ENCODE data around the gene WSCD1.

Gene WSCD1

DNA sequence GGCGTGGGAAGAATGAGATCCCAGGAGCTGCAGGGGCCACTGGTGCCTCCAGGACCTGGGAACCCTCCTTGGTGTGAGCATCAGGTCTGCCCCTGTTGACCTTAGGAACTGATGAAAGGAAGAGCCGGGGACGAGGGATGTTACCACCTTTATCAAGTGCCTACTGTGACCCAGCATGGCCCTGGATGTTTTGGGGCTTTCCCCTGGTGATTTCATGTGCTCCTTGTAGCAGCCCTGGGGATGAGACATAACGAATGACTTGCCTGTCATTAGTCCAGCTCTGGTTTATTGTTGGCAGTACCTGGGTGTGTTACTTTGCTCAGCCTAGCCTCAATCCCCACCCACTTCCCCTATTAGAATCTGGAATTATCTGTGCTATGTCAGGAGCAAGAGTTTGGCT lies 39.9 kb downstream of the WSCD1 start:
- no peak for DNase-seq

DNA sequence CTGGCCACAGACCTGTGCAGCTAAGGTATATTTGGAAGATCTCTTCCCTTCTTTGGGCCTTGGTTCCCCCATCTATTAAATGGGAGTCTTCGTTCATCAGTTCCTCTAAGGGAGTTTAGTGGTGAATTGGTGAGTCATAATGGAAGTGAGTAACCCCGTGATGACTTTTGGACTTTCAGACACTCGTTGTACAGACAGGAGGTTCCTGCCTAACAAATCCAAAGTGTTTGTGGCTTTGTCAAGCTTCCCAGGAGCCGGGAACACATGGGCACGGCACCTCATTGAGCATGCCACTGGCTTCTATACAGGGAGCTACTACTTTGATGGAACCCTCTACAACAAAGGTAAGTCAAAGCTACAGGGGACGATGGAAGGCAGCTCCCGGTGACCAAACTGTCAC lies 40.4 kb downstream of the WSCD1 start:
- DNase-seq, result no peak

DNA sequence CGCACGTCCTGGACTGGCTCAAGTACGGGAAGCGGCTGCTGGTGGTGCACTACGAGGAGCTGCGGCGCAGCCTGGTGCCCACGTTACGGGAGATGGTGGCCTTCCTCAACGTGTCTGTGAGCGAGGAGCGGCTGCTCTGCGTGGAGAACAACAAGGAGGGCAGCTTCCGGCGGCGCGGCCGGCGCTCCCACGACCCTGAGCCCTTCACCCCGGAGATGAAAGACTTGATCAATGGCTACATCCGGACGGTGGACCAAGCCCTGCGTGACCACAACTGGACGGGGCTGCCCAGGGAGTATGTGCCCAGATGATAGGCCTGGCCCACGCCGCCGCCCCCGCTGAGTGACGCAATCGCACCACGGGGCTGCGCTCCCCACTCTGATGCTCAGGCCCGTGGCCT lies 50.2 kb downstream of the WSCD1 start:
- no peak for DNase-seq

DNA sequence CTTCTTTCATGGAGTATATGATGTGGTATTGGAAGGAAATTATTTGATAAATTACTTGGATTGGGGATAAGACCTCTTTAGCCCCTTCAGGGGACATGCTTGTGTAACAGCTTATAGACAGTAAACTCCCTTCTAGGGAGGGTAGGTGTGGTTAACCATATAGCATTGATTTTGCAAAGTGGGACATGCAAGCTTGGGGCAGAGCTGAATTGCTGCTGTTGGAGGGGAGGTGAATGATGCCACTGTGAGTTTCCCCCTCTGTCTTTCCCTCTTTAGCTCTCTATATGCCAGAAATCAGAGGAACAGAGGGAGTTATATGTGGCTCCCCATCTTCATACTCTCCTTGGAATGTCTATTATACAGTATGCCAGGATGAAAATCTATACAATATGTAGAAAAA lies 54.7 kb downstream of the WSCD1 start:
- DNase-seq, result no peak

DNA sequence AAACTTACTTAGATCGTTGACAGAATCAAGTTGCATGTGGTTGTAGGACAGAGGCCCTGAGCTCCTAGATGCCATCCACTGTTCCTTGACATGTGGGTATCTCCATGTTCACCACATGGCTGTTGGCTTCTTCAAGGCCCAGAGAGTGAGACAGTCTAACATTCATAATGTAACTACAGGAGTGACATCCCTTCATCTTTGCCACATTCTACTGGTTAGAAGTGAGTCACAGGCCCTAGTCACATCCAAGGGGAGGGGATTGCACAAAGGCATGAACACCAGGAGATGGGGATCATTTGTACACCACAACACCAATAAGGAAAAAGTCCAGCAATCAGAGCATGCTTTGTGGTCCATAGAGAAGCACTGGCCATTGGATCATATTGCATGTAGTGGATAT lies 56.6 kb downstream of the WSCD1 start:
- no peak for DNase-seq

DNA sequence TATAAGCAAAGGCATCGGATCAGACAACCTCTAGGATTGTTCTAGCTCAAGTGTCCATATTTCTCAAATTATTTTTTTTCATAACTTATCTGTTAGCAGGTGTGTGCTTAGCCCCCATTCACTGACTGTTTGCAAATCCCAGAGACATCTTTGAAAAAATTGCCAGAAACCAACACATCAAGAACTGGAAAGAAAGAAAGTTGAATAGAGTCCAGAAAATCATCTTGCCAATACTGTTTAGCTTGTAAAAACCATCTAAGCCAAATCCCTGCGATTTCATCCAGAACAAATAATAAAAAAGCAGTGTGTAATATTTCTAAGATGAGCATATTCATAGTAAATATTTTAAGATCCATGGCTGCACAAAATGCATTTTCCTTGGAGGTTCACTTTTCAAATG lies 64.5 kb downstream of the WSCD1 start:
- no peak for DNase-seq

DNA sequence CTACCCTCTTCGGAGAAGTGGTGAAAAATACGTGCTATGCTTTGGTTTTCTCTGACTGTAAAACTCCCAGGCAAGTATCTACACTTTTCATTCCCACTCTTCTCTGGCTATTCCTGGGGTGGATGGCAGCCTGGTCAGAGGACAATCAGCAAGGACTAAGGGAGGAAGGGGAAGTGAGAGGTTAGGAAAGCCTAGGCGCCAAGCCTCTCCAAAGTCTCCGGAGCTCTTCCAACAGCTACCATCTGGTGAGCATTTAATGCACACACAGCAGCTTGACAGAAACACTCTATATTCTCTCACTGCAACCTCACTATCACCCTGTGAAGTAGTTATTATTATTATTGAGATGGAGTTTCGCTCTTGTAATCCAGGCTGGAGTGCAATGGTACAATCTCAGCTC lies 65.1 kb downstream of the WSCD1 start:
- no peak for DNase-seq

DNA sequence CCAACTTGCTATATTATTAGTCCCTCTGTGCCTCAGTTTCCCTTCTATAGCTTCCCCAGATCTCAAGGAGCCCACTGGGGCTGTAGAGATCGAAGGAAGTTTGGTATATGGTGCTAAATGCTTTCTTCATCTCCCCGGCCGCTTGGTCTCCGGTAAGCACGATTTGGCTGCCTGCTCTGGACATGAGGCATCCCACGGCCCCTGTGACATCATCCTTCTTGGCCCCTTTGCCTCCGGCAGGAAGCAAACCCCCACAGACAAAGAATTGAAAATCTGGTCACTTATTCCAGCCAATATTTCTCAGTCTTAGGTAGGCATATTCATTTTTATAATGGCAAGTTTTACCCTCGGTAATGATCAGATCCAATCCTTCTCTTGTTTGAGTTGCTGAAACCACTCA lies 65.8 kb downstream of the WSCD1 start:
- no peak for DNase-seq

DNA sequence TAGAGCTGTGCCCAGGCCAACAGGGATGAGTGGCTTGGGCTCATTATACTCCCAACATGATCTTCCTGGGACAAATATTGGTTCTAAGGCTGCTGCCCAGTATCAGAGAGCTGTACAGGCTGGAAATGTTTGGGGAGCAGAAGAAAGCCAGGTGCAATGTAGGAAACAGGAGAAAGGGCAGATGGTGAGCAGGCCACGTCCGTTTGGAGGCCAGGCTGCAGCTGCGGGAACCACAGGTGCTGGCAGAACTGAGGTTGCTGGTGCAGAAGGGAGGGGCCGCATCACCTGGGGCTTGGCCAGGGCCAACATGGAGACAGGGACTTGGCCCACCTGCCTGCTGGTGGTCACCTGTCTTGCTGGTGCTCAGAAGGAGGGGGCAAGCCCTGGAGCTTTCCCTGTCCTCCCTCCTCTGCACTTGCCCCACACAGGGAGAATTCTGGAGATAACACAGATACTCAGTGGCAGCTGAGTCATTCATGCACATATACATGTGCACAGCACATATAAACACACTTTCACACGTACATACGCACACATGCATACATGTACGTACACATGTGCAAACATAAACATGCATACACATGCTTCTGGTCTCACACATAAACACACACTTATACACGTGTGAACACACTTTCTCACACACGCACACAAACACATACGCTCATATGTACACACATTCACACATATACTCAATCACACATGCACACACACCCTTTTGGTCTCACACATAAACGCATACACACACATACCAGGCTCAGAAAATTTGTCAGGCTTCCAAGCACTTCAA lies 67.7 kb downstream of the WSCD1 start:
- no peak for DNase-seq

DNA sequence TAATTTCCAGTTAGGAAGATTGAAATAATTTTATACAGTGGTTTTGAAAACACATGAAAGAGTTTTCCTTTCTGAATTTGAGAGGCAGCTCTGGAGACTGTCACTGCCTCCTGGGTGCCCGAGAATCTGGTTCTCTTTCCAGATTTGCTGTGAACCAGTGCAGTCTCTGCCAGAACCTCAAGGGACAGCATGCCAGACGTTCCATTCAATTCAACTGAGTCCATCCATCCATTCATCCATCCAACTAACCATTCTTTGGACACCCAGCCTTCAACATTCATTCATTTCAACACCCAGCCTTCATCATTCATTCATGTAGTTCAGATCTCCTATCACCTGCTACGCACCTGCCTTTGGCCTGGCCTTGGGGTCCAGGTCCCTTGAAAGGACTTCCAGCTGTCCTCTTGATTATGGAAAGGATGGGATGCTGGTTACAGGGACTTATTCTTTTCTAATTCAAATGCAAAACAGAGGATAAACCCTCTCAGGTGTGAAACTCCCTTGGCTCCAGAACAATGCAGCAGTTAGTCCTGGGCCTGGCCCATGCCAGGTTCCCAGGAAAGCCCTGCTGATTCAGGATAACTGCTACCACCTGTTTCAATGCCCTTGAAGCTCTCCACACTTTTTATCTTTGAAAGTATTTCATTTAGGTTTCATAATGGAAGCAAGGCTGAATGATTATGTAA lies 68.7 kb downstream of the WSCD1 start:
- no peak for DNase-seq

DNA sequence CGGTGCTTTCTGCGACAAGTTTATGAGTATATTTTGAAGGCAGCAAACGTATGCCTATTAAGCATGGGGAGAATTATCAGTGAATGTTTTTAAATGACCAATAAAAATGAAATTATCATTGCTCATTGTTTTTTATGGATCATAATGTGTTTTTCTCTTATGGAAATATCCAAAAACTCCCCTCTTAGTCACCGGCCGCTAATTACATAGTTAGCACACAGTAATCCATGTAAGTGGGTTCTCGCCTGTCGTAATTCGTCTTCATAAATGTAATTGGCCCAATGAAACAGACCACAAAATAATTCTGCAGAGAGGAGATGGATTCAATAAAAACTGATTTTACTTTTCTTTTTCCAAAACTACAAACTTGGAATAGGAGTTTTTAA lies 69.3 kb downstream of the WSCD1 start:
- DNase-seq, result no peak

DNA sequence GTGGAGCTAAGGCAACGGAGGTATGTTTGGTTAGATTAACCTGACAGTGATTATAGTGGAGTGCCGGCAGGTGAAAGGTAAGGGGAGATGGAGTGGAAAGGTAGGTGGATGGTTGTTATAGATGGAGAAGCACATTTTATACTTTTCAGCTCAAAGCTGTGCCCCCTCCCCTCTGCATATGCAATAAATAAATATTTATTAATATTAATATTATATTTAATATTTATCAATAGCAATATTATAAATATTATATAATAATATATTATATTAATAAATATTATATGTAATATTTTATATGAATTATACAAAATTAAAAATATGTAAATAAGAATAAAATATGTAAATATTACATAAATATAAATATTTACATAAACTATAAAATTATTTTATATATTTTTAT lies 70.0 kb downstream of the WSCD1 start:
- no peak for DNase-seq

DNA sequence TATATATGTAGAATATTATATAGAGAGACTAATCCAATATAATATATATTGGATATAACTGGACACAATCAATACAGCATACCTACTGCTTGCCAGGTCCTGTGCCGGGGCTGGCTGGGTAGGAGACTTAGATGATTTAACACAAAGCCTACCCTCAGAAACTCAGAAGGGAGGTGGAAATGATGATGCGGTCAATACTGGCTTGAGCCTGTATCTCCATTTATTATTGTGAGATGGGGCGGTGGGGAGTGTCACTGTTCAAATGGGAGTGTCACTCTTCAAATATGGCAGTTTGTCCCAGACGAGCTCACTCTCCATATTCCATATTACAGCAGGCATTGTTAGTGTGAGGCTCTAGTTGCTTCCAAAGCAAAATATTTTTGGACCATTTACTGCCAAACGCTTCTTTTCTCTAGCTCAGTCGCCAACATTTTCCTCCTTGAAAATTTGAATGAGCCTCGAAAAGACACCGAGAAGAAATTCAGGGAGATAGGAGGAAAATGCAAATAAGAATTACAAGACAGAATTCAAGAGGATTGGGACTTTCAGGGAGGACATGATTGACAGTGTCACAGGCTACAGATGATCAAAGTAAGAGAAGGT lies 70.7 kb downstream of the WSCD1 start:
- no peak for DNase-seq

DNA sequence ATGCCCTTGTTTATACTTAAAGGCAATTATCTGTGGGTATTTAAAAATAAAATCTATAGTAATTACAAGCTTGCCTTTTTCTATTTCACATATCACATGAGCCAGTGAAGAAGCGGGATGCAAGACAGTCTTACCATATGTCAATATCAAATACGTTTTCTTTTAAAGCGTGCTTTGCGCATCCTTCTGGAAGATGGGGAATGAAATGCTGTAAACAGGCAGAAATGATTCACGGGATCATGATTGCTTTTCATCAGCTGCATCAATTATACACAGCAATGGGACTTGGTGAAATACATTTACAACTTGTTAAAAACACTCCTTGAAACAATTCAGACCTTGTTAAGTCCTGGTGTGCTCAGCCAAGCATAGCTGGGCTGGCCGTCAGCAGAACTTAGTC lies 72.5 kb downstream of the WSCD1 start:
- no peak for DNase-seq

DNA sequence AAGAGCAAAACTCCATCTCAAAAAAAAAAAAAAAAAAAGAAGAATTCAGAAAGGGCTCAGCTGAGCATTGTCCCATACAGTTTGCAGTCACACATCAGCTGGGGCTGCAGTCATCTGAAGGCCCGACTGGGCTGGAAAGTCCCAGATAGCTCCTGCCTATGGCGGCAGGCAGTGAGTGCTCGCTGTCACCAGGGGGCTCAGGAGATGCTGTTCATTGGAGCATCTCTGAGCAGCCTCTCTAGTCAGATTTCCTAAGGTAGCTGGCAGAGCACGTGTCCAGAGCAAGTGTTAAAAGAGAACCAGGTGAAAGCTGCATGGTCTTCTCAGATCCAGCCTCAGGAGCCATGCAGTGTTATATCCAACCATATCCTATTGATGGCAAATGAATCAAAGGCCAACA lies 75.8 kb downstream of the WSCD1 start:
- DNase-seq, result no peak

DNA sequence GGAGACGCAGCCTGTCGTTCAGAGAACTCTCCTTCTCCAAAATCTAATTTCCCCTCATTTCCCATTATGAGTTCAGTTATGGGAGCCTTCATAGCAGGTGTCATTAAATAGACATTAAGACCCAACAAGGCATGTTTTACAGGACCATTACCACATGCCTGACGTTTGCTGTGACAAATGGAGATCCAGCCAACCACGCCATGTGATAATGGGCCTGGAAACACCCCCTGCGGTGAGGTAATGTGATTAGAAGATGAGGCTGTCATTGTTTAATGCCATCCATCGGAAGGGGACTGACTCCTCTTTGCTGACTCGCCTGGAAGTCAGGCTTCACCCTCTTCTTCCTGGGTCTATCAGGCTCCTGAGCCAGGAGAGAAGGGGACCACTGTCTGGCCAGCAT lies 76.9 kb downstream of the WSCD1 start:
- no peak for DNase-seq

DNA sequence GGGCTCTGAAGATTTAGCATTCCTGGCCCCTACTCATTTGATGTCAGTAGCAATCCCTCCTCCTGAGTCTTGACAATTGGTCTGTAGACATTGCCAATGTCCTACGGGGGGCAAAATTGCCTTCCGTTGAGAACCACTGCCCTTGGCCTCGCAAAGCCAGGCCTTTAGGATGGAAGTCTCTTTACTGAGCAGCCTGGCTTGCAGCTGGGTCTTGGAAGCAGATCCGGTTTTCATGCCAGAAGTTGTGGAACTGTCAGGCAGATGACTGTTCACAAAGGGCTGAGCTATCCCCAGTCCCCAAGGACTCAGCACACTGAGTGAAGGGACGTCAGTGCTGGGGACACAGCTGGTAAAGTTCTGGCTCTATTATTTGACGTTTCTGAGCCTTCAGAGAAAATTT lies 83.2 kb downstream of the WSCD1 start:
- DNase-seq, result no peak

DNA sequence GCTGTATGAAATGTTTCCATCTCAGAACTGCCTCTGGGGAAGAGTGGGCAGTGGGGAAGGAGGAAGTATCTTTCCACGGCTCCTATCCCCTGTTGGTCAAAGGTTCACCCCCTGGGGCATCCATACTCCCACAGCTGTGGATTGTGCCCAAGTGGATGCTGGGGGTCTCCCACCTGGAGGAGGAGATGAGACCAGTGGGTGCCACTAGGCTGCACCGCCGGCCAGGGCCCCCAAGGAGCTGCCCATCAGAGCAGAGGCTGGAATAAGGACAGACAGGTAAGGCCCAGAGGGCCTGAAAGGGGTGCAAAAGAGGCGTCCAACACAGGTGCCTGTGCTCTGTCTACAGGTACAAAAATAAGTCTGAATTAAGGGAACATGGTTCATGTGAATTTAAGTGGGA lies 87.5 kb downstream of the WSCD1 start:
- no peak for DNase-seq

DNA sequence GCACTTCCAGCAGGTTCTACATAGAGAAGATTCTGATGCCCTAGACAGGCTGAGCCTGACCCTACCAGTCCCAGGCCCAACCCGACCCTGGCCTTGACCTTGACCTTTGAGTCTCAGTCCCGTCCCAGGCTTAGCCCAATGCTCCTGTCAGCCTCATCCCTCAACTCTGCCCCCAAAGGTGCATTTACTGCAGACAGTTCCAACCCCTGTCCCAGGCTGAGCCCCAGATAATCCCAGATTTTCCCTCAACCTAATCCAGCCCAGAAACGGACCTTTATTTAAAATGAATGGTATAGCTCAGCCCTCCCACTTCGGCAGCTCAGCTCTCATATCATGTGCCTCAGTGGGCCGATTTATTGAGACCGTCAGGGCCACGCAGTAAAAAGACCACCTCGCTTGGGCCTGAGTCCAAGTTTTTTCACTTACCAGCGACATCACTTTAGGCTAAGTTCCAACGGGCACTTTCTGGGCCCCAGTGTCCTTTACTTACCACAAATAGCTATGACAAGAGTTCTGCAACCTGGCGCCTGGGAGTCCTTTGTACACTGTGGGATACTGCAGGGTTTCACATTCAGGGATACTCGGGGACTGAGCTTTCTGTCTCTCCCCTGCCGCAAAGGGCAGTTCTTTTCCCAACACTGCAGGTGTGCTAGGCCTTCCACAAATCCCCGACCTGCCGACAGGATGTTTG lies 89.5 kb downstream of the WSCD1 start:
- no peak for DNase-seq

DNA sequence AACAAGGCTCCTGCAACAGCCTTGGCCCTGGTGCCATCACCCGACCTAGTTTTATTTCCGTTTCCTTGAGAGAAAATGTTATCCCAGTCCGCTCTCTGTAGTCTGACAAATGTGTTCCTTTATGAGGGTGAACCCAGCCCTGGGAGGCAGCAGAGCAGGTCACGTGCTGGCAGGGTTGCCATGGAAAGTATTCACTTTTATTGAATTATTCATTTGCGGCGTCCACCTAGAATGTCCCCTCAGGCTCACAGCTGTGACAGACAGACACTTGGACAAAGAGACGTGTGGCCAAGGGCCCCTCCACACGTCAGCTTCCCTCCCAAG lies 90.0 kb downstream of the WSCD1 start:
- no peak for DNase-seq

DNA sequence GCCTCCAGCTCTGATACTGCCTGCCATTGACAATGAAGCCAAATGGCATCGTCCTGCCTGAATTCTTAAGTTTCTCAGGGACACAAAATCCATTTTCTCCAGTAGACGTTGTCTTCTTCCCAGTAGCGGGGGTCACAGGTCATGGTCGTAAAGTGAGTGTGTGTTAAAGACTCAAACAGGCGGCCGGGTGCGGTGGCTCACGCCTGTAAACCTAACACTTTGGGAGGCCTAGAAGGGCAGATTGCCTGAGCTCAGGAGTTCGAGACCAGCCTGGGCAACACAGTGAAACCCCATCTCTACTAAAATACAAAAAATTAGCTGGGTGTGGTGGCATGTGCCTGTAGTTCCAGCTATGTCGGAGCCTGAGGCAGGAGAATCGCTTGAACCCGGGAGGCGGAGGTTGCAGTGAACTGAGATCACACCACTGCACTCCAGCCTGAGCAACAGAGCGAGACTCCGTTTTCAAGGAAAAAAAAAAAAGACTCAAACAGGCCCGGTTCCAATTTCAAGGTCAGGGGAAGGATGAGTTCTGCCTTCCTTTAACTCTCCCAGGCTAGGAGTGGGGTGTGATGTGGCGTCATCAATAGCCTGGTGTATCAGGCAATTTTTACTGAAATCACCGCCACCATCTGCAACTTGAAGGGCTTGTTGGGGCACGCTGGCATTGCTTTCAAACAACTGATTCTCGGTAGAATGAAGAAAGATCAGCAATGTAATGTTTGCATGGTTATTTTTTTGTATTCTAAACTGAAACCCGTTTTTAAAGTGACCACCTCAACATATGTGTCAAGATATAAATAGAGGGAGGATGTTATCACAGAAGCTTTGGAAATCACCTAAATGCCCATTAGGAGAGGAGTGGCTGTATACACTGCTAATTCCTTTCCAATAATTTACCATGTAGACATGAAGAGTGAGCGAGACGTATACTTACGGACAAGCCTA lies 91.0 kb downstream of the WSCD1 start:
- DNase-seq, result no peak

DNA sequence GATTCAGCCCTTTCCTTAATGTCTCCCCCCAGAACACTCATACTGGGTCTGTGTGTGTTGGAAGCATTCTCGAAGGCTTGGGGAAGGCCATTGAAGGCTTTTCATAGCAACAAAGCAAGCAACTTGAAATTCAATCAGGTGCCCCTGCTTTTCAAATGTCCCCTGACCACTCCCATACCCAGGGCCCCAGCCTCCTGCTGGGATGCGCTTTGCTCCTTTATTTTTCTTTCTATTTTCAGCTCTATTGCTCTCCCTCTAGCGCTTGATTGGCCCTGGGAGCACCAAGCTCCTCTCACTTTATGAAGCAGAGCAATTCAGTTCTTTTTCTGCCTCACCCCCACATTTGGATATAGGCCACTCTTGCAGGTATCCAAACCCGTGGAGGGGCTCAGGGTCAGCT lies 92.0 kb downstream of the WSCD1 start:
- no peak for DNase-seq

DNA sequence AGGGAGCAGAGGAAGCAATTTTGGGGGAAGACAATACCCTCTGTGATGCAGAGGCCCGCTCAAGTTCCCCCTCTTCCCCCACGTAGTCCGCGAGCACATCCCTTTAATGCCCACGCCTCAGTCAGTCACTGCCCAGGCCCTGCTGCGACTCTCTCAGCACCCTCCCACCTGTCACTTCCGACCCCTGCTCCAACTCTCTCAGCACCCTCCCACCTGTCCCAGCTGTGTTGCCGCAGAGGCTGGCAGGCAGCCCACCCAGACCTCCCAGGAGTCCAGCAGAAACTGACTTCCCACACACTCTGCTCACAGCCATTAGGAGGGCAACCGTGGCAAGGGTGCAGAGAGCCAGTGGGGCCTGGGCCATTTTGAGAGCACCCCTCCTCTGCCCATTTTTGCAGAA lies 92.7 kb downstream of the WSCD1 start:
- DNase-seq, result no peak

All from activated CD8-positive, alpha-beta memory T cell treated with anti-CD3 and anti-CD28 coated beads, Interleukin-2, amount 50 U/mL, for 48 hours (primary cell).